Heart left ventricle (tissue), 16 donors: ENCODE results near the gene TLE4. TPM values are rescaled to one million over a fixed set of nuclear protein-coding genes. Genes with fewer than 3 reads are reported as not detected.
A peak's percentile ranks its signal among the peaks of the same experiment; 100 is the strongest.

Experiments
- ATAC-seq, 4 donors: fragments of 200-7000 bp; cut with Tn5 transposase; one replicate each; pipeline ENCODE4 v1.9.1; 2020 to 2022; ENCODE audit warnings: moderate library complexity in 4 of 4, mild to moderate bottlenecking in 3 of 4, moderate number of reproducible peaks in 1 of 4
- DNase-seq, 5 donors: peaks; one replicate each; pipeline ENCODE4 v3.0.0-alpha.2; 2020
- H3K27ac ChIP-seq, 12 donors: fragments of 200-600 bp; sonication (generic) in 4 of 12; one replicate each; pipeline versions ENCODE4 v1.5.0 to v1.8.0; 2016 to 2022; ENCODE audit warnings: mild to moderate bottlenecking in 2 of 12
- H3K27me3 ChIP-seq, 9 donors: fragments of 200-600 bp; sonication (generic) in 2 of 9; one replicate each; pipeline versions ENCODE4 v1.5.1 to v1.8.0; 2016 to 2022; ENCODE audit warnings: mild to moderate bottlenecking in 3 of 9
- H3K36me3 ChIP-seq, 9 donors: fragments of 200-600 bp; sonication (generic) in 2 of 9; one replicate each; pipeline versions ENCODE4 v1.5.0 to v1.8.0; 2018 to 2022; ENCODE audit warnings: mild to moderate bottlenecking in 2 of 9
- H3K4me1 ChIP-seq, 12 donors: fragments of 200-600 bp; sonication (generic) in 4 of 12; one replicate each; pipeline versions ENCODE4 v1.5.0 to v1.8.0; 2016 to 2022; ENCODE audit warnings: mild to moderate bottlenecking in 3 of 12
- H3K4me3 ChIP-seq, 12 donors: fragments of 200-600 bp; sonication (generic) in 4 of 12; one replicate each; pipeline versions ENCODE4 v1.5.0 to v1.8.0; 2017 to 2022; ENCODE audit warnings: mild to moderate bottlenecking in 9 of 12, moderate library complexity in 4 of 12
- H3K9me3 ChIP-seq, 12 donors: fragments of 200-600 bp; sonication (generic) in 4 of 12; one replicate each; pipeline versions ENCODE4 v1.5.0 to v1.8.0; 2016 to 2022; ENCODE audit warnings: mild to moderate bottlenecking in 1 of 12
- CTCF ChIP-seq, 12 donors: fragments of 200-600 bp; sonication (generic) in 4 of 12; IDR thresholded peaks; one replicate each; pipeline versions ENCODE4 v1.5.0 to v1.8.0; 2018 to 2022; ENCODE audit warnings: antibody characterized with exemption in 12 of 12, mild to moderate bottlenecking in 5 of 12
- POLR2A ChIP-seq, 2 donors: fragments of 450-650 bp; IDR thresholded peaks; one replicate each; pipeline ENCODE4 v1.6.1; 2017; ENCODE audit warnings: antibody characterized with exemption in 2 of 2, mild to moderate bottlenecking in 2 of 2, moderate library complexity in 2 of 2
- WGBS, 4 donors: extraction: QIAGEN DNeasy Blood & Tissue Kit in 2 of 4; methylation state at CpG; one replicate each; pipeline versions ENCODE4 v1.1.5 to v1.1.7; 2013 to 2018; 5-methylcytosine and 5-hydroxymethylcytosine counted together
- intact Hi-C, 10 donors: fragments of 100-400 bp; cut with DNase I; formaldehyde crosslinking; loops; one replicate each; pipeline versions ENCODE4 v1.11.1 to v1.14.2; 2022
- polyA plus RNA-seq, 2 donors: library from polyadenylated mRNA; stranded (reverse); fragments of 200-250 nt; gene quantifications; one replicate each; pipeline ENCODE4 v1.2.3, GENCODE V29; 2013
- total RNA-seq, 9 donors: library from RNA; depleted of rRNA in 2 of 9; stranded (reverse); fragments of >200 nt in 2 of 9; fragmentation: NEBNext Ultra II Directional in 3 of 9; extraction: Animal tissue kit (Norgen Biotek cat#: 25700) in 3 of 9; gene quantifications; one replicate each; pipeline versions ENCODE4 v1.1.0 to v1.2.4, GENCODE V29; 2016 to 2023
- donor health status: ischemic (EF 13 %, LVEDD 7.1; RV severe dilation, severe dysfunction).
- donor health status: healthy with polysubstance abuse.
- donor health status: DM: no; HTN: yes; CAD: no.
- donor health status: DM: no; HTN: no; CAD: no.
- donor health status: ischemic (EF 25% LVEDD 6.9; RV normal size, moderate dysfunction).
- donor health status: ischemic (EF 25% LVEDD 5.7; RV mildly dilated, moderate dysfunction).
- donor health status: healthy.
- donor health status: DM: yes; HTN: yes; CAD: no.
- donor health status: ischemic (EF 35%, LVEDD 5.7; RV mildly dilated, moderate dysfunction).
- donor health status: nonischemic (EF 11% LVEDD 7.7; RV severe dilation, severe dysfunction).
- donor health status: DM: yes; HTN: yes; CAD: no.
- donor health status: PGD.
- donor health status: ischemic (EF 29% LVEDD 5.4; RV normal size, mild dysfunction).
- donor health status: nonischemic (EF 23%, LVEDD 6.1; RV moderate dilation, normal function).

Gene TLE4
- total and polyA plus RNA-seq, 11 donors: 3.7 to 23.9 (median 13.8) TPM

DNA sequence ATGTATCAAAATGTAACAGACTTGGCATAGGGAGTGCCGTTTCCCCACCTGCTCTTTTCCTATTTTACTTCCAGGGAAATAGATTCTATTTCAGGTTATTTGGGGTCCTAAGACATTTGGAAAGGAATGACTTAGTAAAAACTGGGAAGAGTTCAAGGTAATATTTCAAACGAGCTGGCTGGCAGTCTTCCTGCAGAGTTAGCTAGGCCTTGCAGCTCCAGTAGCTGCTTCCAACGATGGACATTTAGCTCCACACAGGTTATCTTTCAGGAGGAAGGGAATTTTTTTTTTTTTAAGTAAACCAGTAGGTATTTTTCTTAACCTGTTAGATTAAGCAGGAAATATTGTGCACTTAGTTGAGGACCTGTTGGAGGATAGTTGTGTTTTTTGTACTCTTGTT lies 45.2 kb downstream of the TLE4 start:
- no peak for ATAC-seq
- H3K4me3 ChIP-seq: no peak overlapping the region
- no peak overlapping the region for H3K27ac ChIP-seq
- no peaks in the 10 kb centered on the region for H3K27me3 ChIP-seq
- no peak for DNase-seq
- H3K4me1 ChIP-seq: peaks cover 0 to 32% (median 17%) of the 10 kb centered on the region in 12 donors
- intact Hi-C loops: no loop called here
- WGBS, 4 donors: 64 to 82% (median 74%) methylated on average over 3 of the region's 3 CpGs
- H3K9me3 ChIP-seq: no peaks in the 10 kb centered on the region
- no peaks in the 10 kb centered on the region for H3K36me3 ChIP-seq
- TF ChIP-seq POLR2A (IDR thresholded peaks at IDR 0.05): no peak

GRCh38 chr9:79617395-79617794 lies 45.6 kb downstream of the TLE4 start:
- peak in 3 of 5 donors; percentile 19 to 40 (median 19) for DNase-seq
- WGBS, 4 donors: 49 to 61% (median 52%) methylated on average over 4 of the region's 4 CpGs
- ATAC-seq: peak in 3 of 4 donors; percentile 46 to 64 (median 47)
- H3K36me3 ChIP-seq: no peaks in the 10 kb centered on the region
- H3K4me3 ChIP-seq: no peak overlapping the region
- intact Hi-C loops: no loop called here
- peaks cover 0 to 27% (median 13%) of the 10 kb centered on the region in 12 donors for H3K4me1 ChIP-seq
- peak overlapping the region in 1 of 12 donors; percentile 8 for H3K27ac ChIP-seq
- no peaks in the 10 kb centered on the region for H3K27me3 ChIP-seq
- H3K9me3 ChIP-seq: no peaks in the 10 kb centered on the region
- TF ChIP-seq CTCF (IDR thresholded peaks at IDR 0.05) (no peak), POLR2A (IDR thresholded peaks at IDR 0.05) (no peak)

- TF ChIP-seq CTCF (IDR thresholded peaks at IDR 0.05) (no peak), POLR2A (IDR thresholded peaks at IDR 0.05) (no peak)
- Histone ChIP-seq H3K27me3 (no peaks in the 10 kb centered on the region), H3K36me3 (no peaks in the 10 kb centered on the region), H3K27ac (no peak overlapping the region), H3K9me3 (no peaks in the 10 kb centered on the region), H3K4me1 (peaks cover 0 to 35% (median 18%) of the 10 kb centered on the region in 12 donors), H3K4me3 (no peak overlapping the region)
- DNase-seq (no peak), ATAC-seq (no peak)
- intact Hi-C loops: no loop called here
Measured at GRCh38 chr9:79619930-79620329, 48.2 kb downstream of the TLE4 start.

DNA sequence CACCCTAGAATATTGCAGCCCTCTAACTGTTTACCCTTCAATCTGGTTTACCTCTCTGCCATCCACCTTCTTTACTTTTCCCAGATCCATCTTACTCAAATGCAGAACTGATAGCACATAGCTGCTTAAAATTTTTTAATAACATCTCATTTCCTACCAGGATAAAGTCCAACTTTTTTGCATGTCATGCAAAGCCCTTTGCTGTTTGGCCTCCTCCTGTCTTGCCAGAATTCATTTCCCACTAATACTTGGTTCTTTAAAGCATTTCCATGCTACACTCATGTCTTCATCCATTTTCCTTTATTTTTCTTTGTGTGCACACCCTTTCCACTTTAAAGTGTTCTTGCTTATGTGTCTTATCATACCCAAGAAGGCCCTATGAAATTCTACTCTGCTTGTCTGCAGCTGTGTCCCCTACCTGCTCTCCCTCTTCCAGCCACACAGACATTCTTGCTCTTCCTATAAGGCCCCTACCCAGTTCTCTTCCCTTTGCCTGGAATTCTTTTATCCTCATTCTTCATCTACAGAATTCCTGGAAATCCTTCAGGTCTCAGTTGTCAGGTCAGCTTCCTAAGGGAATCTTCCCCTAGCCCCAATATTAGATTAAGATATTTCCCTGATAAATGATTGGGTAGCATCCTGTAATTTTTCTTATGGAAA lies 50.3 kb downstream of the TLE4 start:
- H3K27me3 ChIP-seq: no peaks in the 10 kb centered on the region
- intact Hi-C loops: no loop called here
- no peak overlapping the region for H3K27ac ChIP-seq
- no peak overlapping the region for H3K4me3 ChIP-seq
- no peaks in the 10 kb centered on the region for H3K36me3 ChIP-seq
- no peak for DNase-seq
- TF ChIP-seq CTCF (IDR thresholded peaks at IDR 0.05) (no peak), POLR2A (IDR thresholded peaks at IDR 0.05) (no peak)
- H3K9me3 ChIP-seq: no peaks in the 10 kb centered on the region
- ATAC-seq: no peak
- H3K4me1 ChIP-seq: peaks cover 0 to 33% (median 10%) of the 10 kb centered on the region in 12 donors
